Suprapubic skin (tissue), 4 donors: ENCODE results near the gene REV1.

Source experiments
- EP300 ChIP-seq: sonication (generic); formaldehyde crosslinking; IDR thresholded peaks from one replicate; pipeline ENCODE4 v1.6.1; 2017; ENCODE audit warnings: antibody characterized with exemption
- POLR2A ChIP-seq, 2 donors: fragments of 450-650 bp; IDR thresholded peaks; one replicate each; pipeline ENCODE4 v1.6.1; 2017; ENCODE audit warnings: antibody characterized with exemption in 2 of 2, mild to moderate bottlenecking in 2 of 2, moderate library complexity in 2 of 2
- POLR2AphosphoS5 ChIP-seq, 3 donors: sonication (generic); formaldehyde crosslinking; IDR thresholded peaks; one replicate each; pipeline ENCODE4 v1.6.1; 2017; ENCODE audit warnings: antibody characterized with exemption in 3 of 3
- TF ChIP-seq, protein P1 (sequence below), 2 donors: fragments of 200-600 bp in 1 of 2; fragments of 450-650 bp in 1 of 2; sonication (generic) in 1 of 2; IDR thresholded peaks; one replicate each; pipeline ENCODE4 v1.5.1; 2016 to 2019; ENCODE audit warnings: antibody characterized with exemption in 2 of 2, mild to moderate bottlenecking in 1 of 2, moderate library complexity in 1 of 2

DNA sequence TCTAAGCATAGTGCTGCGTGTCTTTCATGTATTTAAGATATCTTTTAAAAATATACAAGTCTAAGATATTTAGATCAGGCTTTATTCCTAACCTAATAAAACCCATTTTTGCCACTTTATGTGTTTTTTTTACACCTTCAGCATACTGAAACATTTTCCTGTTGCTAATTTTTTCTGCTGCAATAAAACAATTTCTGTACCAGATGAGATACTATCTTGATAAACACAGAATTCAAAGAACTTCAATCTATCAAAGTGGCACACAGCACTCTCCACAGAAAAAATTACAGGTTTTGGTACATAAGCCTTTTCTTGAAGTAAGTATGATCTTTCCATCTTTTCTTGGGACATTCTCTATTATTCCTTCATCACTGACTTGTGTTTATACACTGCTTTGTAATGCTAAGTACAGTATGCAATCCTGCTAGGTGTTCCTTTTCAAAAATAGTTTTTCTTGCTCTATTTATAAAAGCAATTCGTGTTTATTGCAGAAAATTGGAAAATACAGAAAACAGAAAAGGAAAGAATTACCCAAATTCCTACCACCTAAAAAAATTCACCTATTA lies 16.2 kb downstream of the REV1 start:
- TF ChIP-seq, protein P1, sequence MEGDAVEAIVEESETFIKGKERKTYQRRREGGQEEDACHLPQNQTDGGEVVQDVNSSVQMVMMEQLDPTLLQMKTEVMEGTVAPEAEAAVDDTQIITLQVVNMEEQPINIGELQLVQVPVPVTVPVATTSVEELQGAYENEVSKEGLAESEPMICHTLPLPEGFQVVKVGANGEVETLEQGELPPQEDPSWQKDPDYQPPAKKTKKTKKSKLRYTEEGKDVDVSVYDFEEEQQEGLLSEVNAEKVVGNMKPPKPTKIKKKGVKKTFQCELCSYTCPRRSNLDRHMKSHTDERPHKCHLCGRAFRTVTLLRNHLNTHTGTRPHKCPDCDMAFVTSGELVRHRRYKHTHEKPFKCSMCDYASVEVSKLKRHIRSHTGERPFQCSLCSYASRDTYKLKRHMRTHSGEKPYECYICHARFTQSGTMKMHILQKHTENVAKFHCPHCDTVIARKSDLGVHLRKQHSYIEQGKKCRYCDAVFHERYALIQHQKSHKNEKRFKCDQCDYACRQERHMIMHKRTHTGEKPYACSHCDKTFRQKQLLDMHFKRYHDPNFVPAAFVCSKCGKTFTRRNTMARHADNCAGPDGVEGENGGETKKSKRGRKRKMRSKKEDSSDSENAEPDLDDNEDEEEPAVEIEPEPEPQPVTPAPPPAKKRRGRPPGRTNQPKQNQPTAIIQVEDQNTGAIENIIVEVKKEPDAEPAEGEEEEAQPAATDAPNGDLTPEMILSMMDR (IDR thresholded peaks at IDR 0.05), result no peak
- no peak for TF ChIP-seq POLR2A (IDR thresholded peaks at IDR 0.05)
- TF ChIP-seq POLR2AphosphoS5 (IDR thresholded peaks at IDR 0.05), result no peak
- TF ChIP-seq EP300, result no peak
